Measurements from ENCODE around the gene FAM168A. TPM values are rescaled to one million over a fixed set of nuclear protein-coding genes. Genes with fewer than 3 reads are reported as not detected.

Gene FAM168A
- total and polyA plus RNA-seq, 9 of the 15 experiments (the other 6 are each of a cell fraction or from before 2014, with no cell fraction given) = 0.44 to 7.2 (median 2.9) TPM

- no peak for FAIRE-seq
- Histone ChIP-seq H3K9me3 (replicated peaks; ENCODE audit: control insufficient read depth, insufficient read depth, low read depth, low read length) (no peaks in the 10 kb centered on the region), H3K4me2 (ENCODE audit: insufficient read depth, low read length) (no peak overlapping the region), H4K20me1 (replicated peaks; ENCODE audit: control insufficient read depth, insufficient read depth, low read length) (no peaks in the 10 kb centered on the region), H3K27ac (ENCODE audit: extremely low read depth, low read depth, low read length) (no peak overlapping the region), H3K36me3 (ENCODE audit: control insufficient read depth, insufficient read depth, low read length) (no peaks in the 10 kb centered on the region), H3K27me3 (ENCODE audit: control insufficient read depth in 2 of 2, insufficient read depth in 2 of 2, low read length in 2 of 2) (no peaks in the 10 kb centered on the region; a peak in 2 of 5 replicates), H3K4me1 (replicated peaks in 1 of 2; ENCODE audit: control insufficient read depth in 2 of 2, insufficient read depth in 2 of 2, low read length in 2 of 2) (no peaks in the 10 kb centered on the region), H3K4me3 (no peak overlapping the region), H3K9ac (ENCODE audit: insufficient read depth in 1 of 2, low read depth in 2 of 2, low read length in 2 of 2) (no peak overlapping the region), H2AFZ (ENCODE audit: low read depth, low read length) (no peak overlapping the region), H3K9me1 (ENCODE audit: control insufficient read depth, insufficient read depth, low read length) (no peaks in the 10 kb centered on the region), H3K79me2 (ENCODE audit: control insufficient read depth, insufficient read depth, low read length) (no peaks in the 10 kb centered on the region)
- ChIA-PET POLR2A (no interaction called here), CTCF (ENCODE audit: low intra/inter-chr PET ratio) (no interaction called here)
- in situ Hi-C loops (cut with MboI) (no loop called here), intact Hi-C loops (cut with micrococcal nuclease) (no loop called here)
- TF ChIP-seq RBM25 (IDR thresholded peaks at IDR 0.05; ENCODE audit: low read depth, low read length, severe bottlenecking) = peak; percentile 92
- TF ChIP-seq MBD1 (CRISPR knock-in tag; IDR thresholded peaks at IDR 0.05) = no peak
- peak; percentile 47 for TF ChIP-seq CHD4 (IDR thresholded peaks at IDR 0.05; ENCODE audit: insufficient read depth, insufficient replicate concordance, low read depth, low read length, poor library complexity, severe bottlenecking)
- TF ChIP-seq BCOR (IDR thresholded peaks at IDR 0.05) = peak; percentile 71; the same call in 1 of the 2 replicates
- no peak for DNase-seq (ENCODE audit: extremely low read depth in 1 of 4, low spot score in 3 of 4)
- BruUV-seq (replicated peaks) = no TSS peak
- ATAC-seq = no peak
Measured at GRCh38 chr11:73516080-73516479, 81.8 kb downstream of the FAM168A start.

GRCh38 chr11:73513707-73514106 lies 84.2 kb downstream of the FAM168A start:
- intact Hi-C loops (cut with micrococcal nuclease) = no loop called here
- FAIRE-seq (no peak), ATAC-seq (no peak), DNase-seq (ENCODE audit: extremely low read depth in 1 of 4, low spot score in 3 of 4) (no peak)
- H3K9ac ChIP-seq (ENCODE audit: insufficient read depth in 1 of 2, low read depth in 2 of 2, low read length in 2 of 2) = no peak overlapping the region
- H3K9me3 ChIP-seq (replicated peaks; ENCODE audit: control insufficient read depth, insufficient read depth, low read depth, low read length) = no peaks in the 10 kb centered on the region
- no peak overlapping the region for H3K4me2 ChIP-seq (ENCODE audit: insufficient read depth, low read length)
- no peak overlapping the region for H3K27ac ChIP-seq (ENCODE audit: extremely low read depth, low read depth, low read length)
- WGBS (ENCODE audit: insufficient coverage, low coverage, missing lambda C conversion rate) = 0% methylated on average over 2 of the region's 2 CpGs
- ChIA-PET POLR2A (no interaction called here), CTCF (ENCODE audit: low intra/inter-chr PET ratio) (no interaction called here)
- H3K4me1 ChIP-seq (replicated peaks in 1 of 2; ENCODE audit: control insufficient read depth in 2 of 2, insufficient read depth in 2 of 2, low read length in 2 of 2) = no peaks in the 10 kb centered on the region
- no peaks in the 10 kb centered on the region for H3K9me1 ChIP-seq (ENCODE audit: control insufficient read depth, insufficient read depth, low read length)
- in situ Hi-C loops (cut with MboI) = no loop called here
- BruUV-seq (replicated peaks) = no TSS peak
- H4K20me1 ChIP-seq (replicated peaks; ENCODE audit: control insufficient read depth, insufficient read depth, low read length) = no peaks in the 10 kb centered on the region
- no peak overlapping the region for H2AFZ ChIP-seq (ENCODE audit: low read depth, low read length)
- no peak overlapping the region for H3K4me3 ChIP-seq
- no peaks in the 10 kb centered on the region for H3K27me3 ChIP-seq (ENCODE audit: control insufficient read depth in 2 of 2, insufficient read depth in 2 of 2, low read length in 2 of 2)
- no peaks in the 10 kb centered on the region for H3K79me2 ChIP-seq (ENCODE audit: control insufficient read depth, insufficient read depth, low read length)
- H3K36me3 ChIP-seq (ENCODE audit: control insufficient read depth, insufficient read depth, low read length) = no peaks in the 10 kb centered on the region
- TF ChIP-seq NFIC (IDR thresholded peaks at IDR 0.05) (no peak), USF1 (CRISPR knock-in tag; IDR thresholded peaks at IDR 0.05) (no peak), NRF1 (conservative IDR thresholded peaks at IDR 0.05 in 1 of 2, IDR thresholded peaks at IDR 0.05 in 1 of 2) (no peak), SNIP1 (IDR thresholded peaks at IDR 0.05; ENCODE audit: low read depth) (no peak), EZH2 (IDR thresholded peaks at IDR 0.05; ENCODE audit: borderline replicate concordance, low read depth, low read length) (no peak), ZNF324 (CRISPR knock-in tag; IDR thresholded peaks at IDR 0.05) (no peak), ATF1 (CRISPR knock-in tag; IDR thresholded peaks at IDR 0.05) (no peak), ATF1 (tag; IDR thresholded peaks at IDR 0.05) (no peak), TAF1 (IDR thresholded peaks at IDR 0.05; ENCODE audit: control insufficient read depth, extremely low read depth, insufficient read depth, low read length, severe bottlenecking) (no peak)
